ENCODE measurements around the gene KIF1A. TPM values are rescaled to one million over a fixed set of nuclear protein-coding genes. Genes with fewer than 3 reads are reported as not detected.

Gene KIF1A
- polyA plus RNA-seq, 1 donor from 2014 or later, result 63.4 TPM

DNA sequence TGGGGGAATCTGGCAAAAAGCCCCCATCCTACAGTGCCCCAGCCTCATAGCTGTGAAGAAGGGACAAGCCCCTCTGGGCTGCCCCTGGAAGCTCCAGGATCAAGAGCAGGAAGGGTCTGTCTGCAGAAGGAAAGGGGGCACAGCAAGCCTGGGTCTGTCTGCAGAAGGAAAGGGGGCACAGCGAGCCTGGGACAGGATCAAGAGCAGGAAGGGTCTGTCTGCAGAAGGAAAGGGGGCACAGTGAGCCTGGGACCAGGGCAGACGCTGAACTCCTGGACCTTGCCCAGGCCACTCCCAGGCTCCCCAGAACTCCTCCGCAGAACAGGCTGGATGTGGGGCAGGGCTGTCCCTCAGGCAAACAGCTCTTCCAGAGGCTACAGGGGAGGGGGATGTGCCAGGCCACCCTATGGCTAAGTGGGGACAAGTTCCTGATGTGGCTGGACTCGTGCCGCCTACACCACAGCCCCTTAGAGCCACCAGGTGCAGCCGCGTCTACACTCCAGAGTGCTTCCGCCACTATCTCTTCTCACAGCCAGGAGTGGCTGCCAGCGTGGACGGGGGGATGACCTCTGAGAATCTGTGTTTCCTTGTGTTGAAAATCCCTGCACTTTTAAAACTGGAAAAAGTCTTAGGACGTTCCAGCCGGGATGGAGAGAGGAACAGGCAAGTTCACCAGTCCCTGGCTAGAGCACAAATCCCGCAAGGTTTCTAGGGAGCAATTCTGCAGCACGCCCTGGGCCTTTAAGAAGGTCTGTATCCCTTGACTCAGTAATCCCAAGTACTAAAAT, 20.8 kb downstream of the KIF1A start:
- H3K27me3 ChIP-seq (ENCODE audit: insufficient read depth, low read depth, low read length), result no peaks in the 10 kb centered on the region
- no peak overlapping the region for H2AFZ ChIP-seq (ENCODE audit: low read depth, low read length)
- no peaks in the 10 kb centered on the region for H3F3A ChIP-seq (ENCODE audit: insufficient read depth, low read length, poor library complexity, severe bottlenecking)
- no peak for TF ChIP-seq EP300 (conservative IDR thresholded peaks at IDR 0.05; ENCODE audit: poor library complexity, severe bottlenecking)
- no peak for TF ChIP-seq RAD21 (conservative IDR thresholded peaks at IDR 0.05)
- TF ChIP-seq, protein P1, sequence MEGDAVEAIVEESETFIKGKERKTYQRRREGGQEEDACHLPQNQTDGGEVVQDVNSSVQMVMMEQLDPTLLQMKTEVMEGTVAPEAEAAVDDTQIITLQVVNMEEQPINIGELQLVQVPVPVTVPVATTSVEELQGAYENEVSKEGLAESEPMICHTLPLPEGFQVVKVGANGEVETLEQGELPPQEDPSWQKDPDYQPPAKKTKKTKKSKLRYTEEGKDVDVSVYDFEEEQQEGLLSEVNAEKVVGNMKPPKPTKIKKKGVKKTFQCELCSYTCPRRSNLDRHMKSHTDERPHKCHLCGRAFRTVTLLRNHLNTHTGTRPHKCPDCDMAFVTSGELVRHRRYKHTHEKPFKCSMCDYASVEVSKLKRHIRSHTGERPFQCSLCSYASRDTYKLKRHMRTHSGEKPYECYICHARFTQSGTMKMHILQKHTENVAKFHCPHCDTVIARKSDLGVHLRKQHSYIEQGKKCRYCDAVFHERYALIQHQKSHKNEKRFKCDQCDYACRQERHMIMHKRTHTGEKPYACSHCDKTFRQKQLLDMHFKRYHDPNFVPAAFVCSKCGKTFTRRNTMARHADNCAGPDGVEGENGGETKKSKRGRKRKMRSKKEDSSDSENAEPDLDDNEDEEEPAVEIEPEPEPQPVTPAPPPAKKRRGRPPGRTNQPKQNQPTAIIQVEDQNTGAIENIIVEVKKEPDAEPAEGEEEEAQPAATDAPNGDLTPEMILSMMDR (IDR thresholded peaks at IDR 0.05; ENCODE audit: poor library complexity, severe bottlenecking), result no peak
- peaks cover 6% of the 10 kb centered on the region for H3K36me3 ChIP-seq (ENCODE audit: insufficient read depth, low read length)
- H3K79me2 ChIP-seq (replicated peaks; ENCODE audit: insufficient read depth, low read length), result peaks cover 65% of the 10 kb centered on the region
- H3K27ac ChIP-seq (ENCODE audit: low read length), result no peak overlapping the region
- H3K9me3 ChIP-seq (ENCODE audit: low read length), result no peaks in the 10 kb centered on the region
- H3K9me2 ChIP-seq (ENCODE audit: insufficient read depth, low read length), result no peaks in the 10 kb centered on the region
- H3K4me2 ChIP-seq (ENCODE audit: low read length), result no peak overlapping the region
- H3K9ac ChIP-seq (ENCODE audit: low read length), result no peak overlapping the region
- no peak overlapping the region for H3K4me3 ChIP-seq (ENCODE audit: low read length)
- H4K20me1 ChIP-seq (ENCODE audit: insufficient read depth), result peaks cover 11% of the 10 kb centered on the region

- no peaks in the 10 kb centered on the region for H3K27me3 ChIP-seq (ENCODE audit: insufficient read depth, low read depth, low read length)
- H3K4me2 ChIP-seq (ENCODE audit: low read length), result no peak overlapping the region
- TF ChIP-seq MXI1 (conservative IDR thresholded peaks at IDR 0.05; ENCODE audit: poor library complexity, severe bottlenecking), result no peak
- TF ChIP-seq TAF1 (IDR thresholded peaks at IDR 0.05; ENCODE audit: low read depth), result no peak
- no peak overlapping the region for H3K27ac ChIP-seq (ENCODE audit: low read length)
- H3F3A ChIP-seq (ENCODE audit: insufficient read depth, low read length, poor library complexity, severe bottlenecking), result no peaks in the 10 kb centered on the region
- H2AFZ ChIP-seq (ENCODE audit: low read depth, low read length), result no peak overlapping the region
- peaks cover 59% of the 10 kb centered on the region for H3K79me2 ChIP-seq (replicated peaks; ENCODE audit: insufficient read depth, low read length)
- peaks cover 16% of the 10 kb centered on the region for H4K20me1 ChIP-seq (ENCODE audit: insufficient read depth)
- H3K4me3 ChIP-seq (ENCODE audit: low read length), result no peak overlapping the region
- peaks cover 6% of the 10 kb centered on the region for H3K36me3 ChIP-seq (ENCODE audit: insufficient read depth, low read length)
- H3K9me3 ChIP-seq (ENCODE audit: low read length), result no peaks in the 10 kb centered on the region
- H3K9me2 ChIP-seq (ENCODE audit: insufficient read depth, low read length), result no peaks in the 10 kb centered on the region
- H3K9ac ChIP-seq (ENCODE audit: low read length), result no peak overlapping the region
Measured at GRCh38 chr2:240798327-240798905, 21.6 kb downstream of the KIF1A start.

GRCh38 chr2:240797914-240798313, 22.1 kb downstream of the KIF1A start:
- no peak for TF ChIP-seq REST (IDR thresholded peaks at IDR 0.05; ENCODE audit: borderline replicate concordance)
- TF ChIP-seq RAD21 (conservative IDR thresholded peaks at IDR 0.05), result no peak
- no peak for TF ChIP-seq POLR2AphosphoS5 (IDR thresholded peaks at IDR 0.05)
- no peak for TF ChIP-seq TAF1 (IDR thresholded peaks at IDR 0.05; ENCODE audit: low read depth)
- no peak for TF ChIP-seq MXI1 (conservative IDR thresholded peaks at IDR 0.05; ENCODE audit: poor library complexity, severe bottlenecking)
- no peak for TF ChIP-seq EZH2 (IDR thresholded peaks at IDR 0.05; ENCODE audit: borderline replicate concordance, insufficient read depth, low read length, poor library complexity, severe bottlenecking)
- TF ChIP-seq EP300 (conservative IDR thresholded peaks at IDR 0.05; ENCODE audit: poor library complexity, severe bottlenecking), result no peak
- TF ChIP-seq SMC3 (conservative IDR thresholded peaks at IDR 0.05; ENCODE audit: poor library complexity), result no peak
- TF ChIP-seq, protein P1 (IDR thresholded peaks at IDR 0.05; ENCODE audit: poor library complexity, severe bottlenecking), result no peak
- Histone ChIP-seq H3K9me3 (ENCODE audit: low read length) (no peaks in the 10 kb centered on the region), H3K79me2 (replicated peaks; ENCODE audit: insufficient read depth, low read length) (peaks cover 59% of the 10 kb centered on the region), H2AFZ (ENCODE audit: low read depth, low read length) (no peak overlapping the region), H3K9ac (ENCODE audit: low read length) (no peak overlapping the region), H3K9me2 (ENCODE audit: insufficient read depth, low read length) (no peaks in the 10 kb centered on the region), H3K36me3 (ENCODE audit: insufficient read depth, low read length) (peaks cover 3% of the 10 kb centered on the region), H3F3A (ENCODE audit: insufficient read depth, low read length, poor library complexity, severe bottlenecking) (no peaks in the 10 kb centered on the region), H4K20me1 (ENCODE audit: insufficient read depth) (peaks cover 21% of the 10 kb centered on the region), H3K4me2 (ENCODE audit: low read length) (no peak overlapping the region), H3K27ac (ENCODE audit: low read length) (no peak overlapping the region), H3K4me3 (ENCODE audit: low read length) (no peak overlapping the region), H3K27me3 (ENCODE audit: insufficient read depth, low read depth, low read length) (no peaks in the 10 kb centered on the region)
